HepG2 (cell line): ENCODE data around the gene ETFRF1. TPM values are rescaled to one million over a fixed set of nuclear protein-coding genes. Genes with fewer than 3 reads are reported as not detected.

Source experiments
- ATAC-seq: fragments of 200-7000 bp; cut with Tn5 transposase; 3 replicates; pipeline ENCODE4 v1.9.1; 2020; ENCODE audit warnings: mild to moderate bottlenecking, moderate library complexity
- BruUV-seq: library from RNA; stranded (reverse); fragments of 400-500 nt; replicated peaks from 2 replicates; lab custom pipeline; 2021; lab: Mats Ljungman, UMichigan
- CTCF ChIA-PET: fragments of 300-600 bp; formaldehyde crosslinking; extraction: SDS; loops from one replicate; lab custom pipeline; 2021; ENCODE audit warnings: low total read pairs, inconsistent platforms, low intra/inter-chr PET ratio; lab: Yijun Ruan, JAX
- POLR2A ChIA-PET: fragments of 350-600 bp; sonication (Branson Sonifier 250); formaldehyde crosslinking; loops from one replicate; lab custom pipeline; 2020; ENCODE audit warnings: antibody characterized with exemption, inconsistent platforms; lab: Yijun Ruan, JAX
- DNase-seq: peaks from one replicate; pipeline ENCODE4 v3.0.0-alpha.2; 2015; ENCODE audit warnings: low spot score
- FAIRE-seq: peaks from 3 replicates; lab custom pipeline; 2011; peaks lifted over from hg19 to GRCh38; lab: Jason Lieb, UNC
- H2AFZ ChIP-seq: one replicate; pipeline ENCODE4 v1.6.1; 2011; ENCODE audit warnings: low read length, inconsistent platforms
- H3K27ac ChIP-seq: fragments of 300-600 bp; 3 replicates; pipeline ENCODE4 v1.8.0; 2011; ENCODE audit warnings: mixed run types, mild to moderate bottlenecking, mixed read lengths, low read length, inconsistent platforms; ENCODE audit not compliant: insufficient read depth; ENCODE audit errors: extremely low read length
- H3K27me3 ChIP-seq, 2 experiments: fragments of 200-600 bp in 1 of 2; 2 replicates in 1 of 2; 3 replicates in 1 of 2; pipeline versions ENCODE4 v1.6.0 to v1.8.0; 2011; ENCODE audit warnings: low read length in 2 of 2, mild to moderate bottlenecking in 2 of 2, moderate library complexity in 2 of 2, inconsistent platforms in 1 of 2; ENCODE audit not compliant: insufficient read depth in 2 of 2, control insufficient read depth in 1 of 2
- H3K36me3 ChIP-seq, 2 experiments: fragments of 200-600 bp in 1 of 2; replicated peaks in 1 of 2; 2 replicates in 1 of 2; 3 replicates in 1 of 2; pipeline versions ENCODE4 v1.5.1 to v1.8.0; 2011; ENCODE audit warnings: low read length in 2 of 2, inconsistent platforms in 1 of 2; ENCODE audit not compliant: insufficient read depth in 2 of 2, control insufficient read depth in 1 of 2
- H3K4me1 ChIP-seq: 2 replicates; pipeline ENCODE4 v1.5.1; 2012; ENCODE audit warnings: low read length, inconsistent platforms; ENCODE audit not compliant: insufficient read depth
- H3K4me2 ChIP-seq: 2 replicates; pipeline ENCODE4 v1.6.0; 2011; ENCODE audit warnings: low read depth, low read length, inconsistent platforms
- H3K4me3 ChIP-seq, 3 experiments: fragments of 200-600 bp in 1 of 3; sonication (generic), shearing (Covaris generic) in 1 of 3; replicated peaks in 1 of 3; 2 replicates each; pipeline ENCODE4 v1.5.1; 2011 to 2016; ENCODE audit warnings: low read length in 3 of 3, inconsistent platforms in 2 of 3, low read depth in 2 of 3, mild to moderate bottlenecking in 2 of 3, control low read depth in 1 of 3, mixed read lengths in 1 of 3; ENCODE audit not compliant: insufficient read depth in 1 of 3
- H3K79me2 ChIP-seq: one replicate; pipeline ENCODE4 v1.6.1; 2011; ENCODE audit warnings: low read length, inconsistent platforms; ENCODE audit not compliant: insufficient read depth
- H3K9ac ChIP-seq: 2 replicates; pipeline ENCODE4 v1.6.0; 2011; ENCODE audit warnings: mild to moderate bottlenecking, low read depth, low read length, inconsistent platforms; ENCODE audit not compliant: insufficient read depth
- H3K9me3 ChIP-seq: 2 replicates; pipeline ENCODE4 v1.5.1; 2012; ENCODE audit warnings: mild to moderate bottlenecking, low read length
- H4K20me1 ChIP-seq: 2 replicates; pipeline ENCODE4 v1.6.0; 2011; ENCODE audit warnings: inconsistent platforms, mild to moderate bottlenecking, low read length, moderate library complexity; ENCODE audit not compliant: insufficient read depth
- MIXL1 ChIP-seq: IDR thresholded peaks from 2 replicates; pipeline ENCODE4 v1.6.1; 2016
- ZNF407 ChIP-seq: sonication (generic); formaldehyde crosslinking; IDR thresholded peaks from one replicate; pipeline ENCODE4 v1.5.1; 2020; ENCODE audit warnings: mild to moderate bottlenecking, missing genetic modification reagents; ENCODE audit errors: not compliant biosample characterization
- WGBS: methylation state at CpG from one replicate; pipeline ENCODE4 v1.1.6; 2017; ENCODE audit warnings: low lambda C conversion rate; 5-methylcytosine and 5-hydroxymethylcytosine counted together
- in situ Hi-C: cut with HindIII; loops from 2 replicates; pipeline ENCODE4 v1.10.0; 2017; ENCODE audit warnings: low pct_unique_long_range_greater_than_20kb; ENCODE audit not compliant: extremely low pct_ligation_motif_present
- intact Hi-C: fragments of 100-400 bp; cut with micrococcal nuclease; formaldehyde crosslinking; loops from one replicate; pipeline ENCODE4 v1.10.0; 2022; ENCODE audit not compliant: unreplicated experiment
- polyA plus RNA-seq, 8 experiments: library from polyadenylated mRNA; depleted of rRNA in 3 of 8; stranded (reverse) in 7 of 8; unstranded in 1 of 8; fragments of >200 nt; fragmentation: Illumina TruSeq in 4 of 8; extraction: Trizol in 4 of 8; gene quantifications; 2 replicates each; pipeline versions ENCODE4 v1.2.1 to v1.2.3, GENCODE V29; 2011 to 2016; ENCODE audit warnings: low read depth in 4 of 8, missing spikeins in 1 of 8, mixed read lengths in 1 of 8; ENCODE audit not compliant: insufficient read depth in 1 of 8
- total RNA-seq, 5 experiments: library from RNA; depleted of rRNA; stranded (reverse); fragments of >200 nt; fragmentation: Illumina TruSeq; extraction: Trizol; gene quantifications; 2 replicates each; pipeline ENCODE4 v1.2.3, GENCODE V29; 2016; ENCODE audit warnings: low read depth in 1 of 5
- TF ChIP-seq, protein P1 (sequence below): sonication (generic); formaldehyde crosslinking; conservative IDR thresholded peaks from 2 replicates; pipeline ENCODE4 v1.8.0; 2022; ENCODE audit warnings: mild to moderate bottlenecking, moderate library complexity, missing genetic modification reagents

ETFRF1 gene
- total and polyA plus RNA-seq, 2 of the 13 experiments (the other 11 are each of a cell fraction or from before 2014, with no cell fraction given), result 6.8 to 7.0 TPM

DNA sequence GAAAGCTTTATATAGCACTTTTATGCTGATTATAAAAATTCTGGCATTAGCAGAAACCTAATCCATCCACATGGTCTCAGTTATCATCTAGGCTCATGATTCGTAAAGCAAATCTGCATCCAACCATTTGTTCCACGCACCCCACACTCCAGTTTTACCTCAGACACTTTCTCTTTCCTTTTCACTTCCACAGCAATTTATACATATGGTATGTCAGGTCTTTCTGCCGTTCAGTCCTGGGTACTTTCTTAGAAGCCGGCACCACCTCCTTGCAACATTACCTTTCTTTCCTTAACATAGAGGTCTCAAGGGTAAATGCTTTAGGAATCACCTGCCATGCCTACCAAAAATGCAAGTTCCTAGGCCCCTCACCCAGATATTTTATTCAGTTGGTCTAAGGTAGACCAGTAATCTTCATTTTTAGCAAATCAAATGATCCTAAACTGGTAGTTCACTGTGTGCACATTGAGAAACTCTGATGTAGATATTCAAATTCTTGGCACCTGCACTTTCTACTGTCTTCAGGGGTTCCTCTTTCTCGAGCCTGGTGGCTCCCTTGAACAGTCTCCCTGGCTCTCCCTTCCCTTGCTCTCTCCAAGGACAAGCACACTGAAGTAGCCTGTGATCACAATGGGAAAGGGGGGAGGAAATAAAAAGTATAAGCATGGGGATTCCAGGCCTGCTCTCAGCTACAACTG lies 58.5 kb downstream of the ETFRF1 start:
- no peak for DNase-seq
- H3K4me1 ChIP-seq, result peaks cover 81% of the 10 kb centered on the region
- no peak overlapping the region; the same call in 1 of the 2 replicates for H3K4me2 ChIP-seq
- ATAC-seq, result no peak
- FAIRE-seq, result no peak
- no peak overlapping the region for H3K9ac ChIP-seq
- H4K20me1 ChIP-seq, result no peaks in the 10 kb centered on the region
- no peak overlapping the region; a peak in 1 of 6 replicates for H3K4me3 ChIP-seq
- no peaks in the 10 kb centered on the region; a peak in 1 of 5 replicates for H3K36me3 ChIP-seq
- 47% methylated on average over 5 of the region's 5 CpGs for WGBS
- H2AFZ ChIP-seq, result no peak overlapping the region
- no TSS peak for BruUV-seq
- no peaks in the 10 kb centered on the region for H3K9me3 ChIP-seq
- TF ChIP-seq MIXL1, result no peak
- TF ChIP-seq, protein P1, sequence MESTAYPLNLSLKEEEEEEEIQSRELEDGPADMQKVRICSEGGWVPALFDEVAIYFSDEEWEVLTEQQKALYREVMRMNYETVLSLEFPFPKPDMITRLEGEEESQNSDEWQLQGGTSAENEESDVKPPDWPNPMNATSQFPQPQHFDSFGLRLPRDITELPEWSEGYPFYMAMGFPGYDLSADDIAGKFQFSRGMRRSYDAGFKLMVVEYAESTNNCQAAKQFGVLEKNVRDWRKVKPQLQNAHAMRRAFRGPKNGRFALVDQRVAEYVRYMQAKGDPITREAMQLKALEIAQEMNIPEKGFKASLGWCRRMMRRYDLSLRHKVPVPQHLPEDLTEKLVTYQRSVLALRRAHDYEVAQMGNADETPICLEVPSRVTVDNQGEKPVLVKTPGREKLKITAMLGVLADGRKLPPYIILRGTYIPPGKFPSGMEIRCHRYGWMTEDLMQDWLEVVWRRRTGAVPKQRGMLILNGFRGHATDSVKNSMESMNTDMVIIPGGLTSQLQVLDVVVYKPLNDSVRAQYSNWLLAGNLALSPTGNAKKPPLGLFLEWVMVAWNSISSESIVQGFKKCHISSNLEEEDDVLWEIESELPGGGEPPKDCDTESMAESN, result no peak
- TF ChIP-seq ZNF407, result no peak
- H3K27me3 ChIP-seq, result no peaks in the 10 kb centered on the region; a peak in 1 of 5 replicates
- ChIA-PET CTCF (no interaction called here), POLR2A (no interaction called here)
- H3K79me2 ChIP-seq, result peaks cover 11% of the 10 kb centered on the region
- H3K27ac ChIP-seq, result no peak overlapping the region
- in situ Hi-C loops, result no loop called here
- intact Hi-C loops, result loop anchor here (10.0 kb wide), 1 partner anchor 81 kb away; no protein-coding TSS in a partner anchor
